SK-N-SH treated with all-trans-retinoic acid at 6 μM for 48 hours (cell line): ENCODE measurements around the gene TFEB.

ENCODE experiments used
- ATAC-seq: fragments of 200-7000 bp; cut with Tn5 transposase; 3 replicates; pipeline ENCODE4 v1.9.1; 2020; ENCODE audit warnings: mild to moderate bottlenecking, moderate library complexity
- ARNTL ChIP-seq: fragments of 450-650 bp; formaldehyde crosslinking; IDR thresholded peaks from 2 replicates; pipeline ENCODE4 v1.5.0; 2020; ENCODE audit warnings: low read depth, mild to moderate bottlenecking, moderate library complexity, borderline replicate concordance
- BACH2 ChIP-seq: fragments of 250-450 bp; sonication (Bioruptor Pico); IDR thresholded peaks from 2 replicates; pipeline ENCODE4 v1.9.0; 2021; ENCODE audit warnings: mild to moderate bottlenecking, borderline replicate concordance
- CSDC2 ChIP-seq: fragments of 250-450 bp; sonication (Bioruptor Pico); IDR thresholded peaks from 2 replicates; pipeline ENCODE4 v1.5.0; 2020; ENCODE audit warnings: mild to moderate bottlenecking, moderate library complexity
- ESRRG ChIP-seq: fragments of 250-450 bp; sonication (Bioruptor Pico); IDR thresholded peaks from 2 replicates; pipeline ENCODE4 v1.6.1; 2021; ENCODE audit warnings: mild to moderate bottlenecking
- ISL1 ChIP-seq: fragments of 250-450 bp; sonication (Bioruptor Pico); IDR thresholded peaks from 2 replicates; pipeline ENCODE4 v2.1.2; 2022; ENCODE audit warnings: mild to moderate bottlenecking, moderate library complexity
- OSR1 ChIP-seq: fragments of 250-450 bp; sonication (Bioruptor Pico); IDR thresholded peaks from 2 replicates; pipeline ENCODE4 v1.8.0; 2022; ENCODE audit warnings: moderate library complexity, mild to moderate bottlenecking, inconsistent platforms
- PPARA ChIP-seq: fragments of 250-450 bp; sonication (Bioruptor Pico); IDR thresholded peaks from 2 replicates; pipeline ENCODE4 v1.5.0; 2020; ENCODE audit warnings: mild to moderate bottlenecking, borderline replicate concordance
- SNAI2 ChIP-seq: fragments of 250-450 bp; sonication (Bioruptor Pico); IDR thresholded peaks from 2 replicates; pipeline ENCODE4 v1.5.0; 2020; ENCODE audit warnings: mild to moderate bottlenecking, moderate library complexity
- TCF4 ChIP-seq: fragments of 250-450 bp; sonication (Bioruptor Pico); IDR thresholded peaks from 2 replicates; pipeline ENCODE4 v1.8.0; 2021; ENCODE audit warnings: mild to moderate bottlenecking, moderate library complexity, borderline replicate concordance
- TOX ChIP-seq: fragments of 250-450 bp; sonication (Bioruptor Pico); IDR thresholded peaks from 2 replicates; pipeline ENCODE4 v1.8.0; 2021; ENCODE audit warnings: mild to moderate bottlenecking, moderate library complexity, borderline replicate concordance
- ZC3H10 ChIP-seq: fragments of 250-450 bp; sonication (Bioruptor Pico); IDR thresholded peaks from 2 replicates; pipeline ENCODE4 v1.5.1; 2021; ENCODE audit warnings: mild to moderate bottlenecking, moderate library complexity
- ZFP3 ChIP-seq: fragments of 250-450 bp; sonication (Bioruptor Pico); IDR thresholded peaks from 2 replicates; pipeline ENCODE4 v1.5.0; 2020; ENCODE audit warnings: mild to moderate bottlenecking, moderate library complexity
- ZFP30 ChIP-seq: fragments of 450-650 bp; formaldehyde crosslinking; IDR thresholded peaks from 2 replicates; pipeline ENCODE4 v1.5.0; 2022; ENCODE audit warnings: mild to moderate bottlenecking, moderate library complexity
- ZNF565 ChIP-seq: fragments of 450-650 bp; formaldehyde crosslinking; conservative IDR thresholded peaks from 2 replicates; pipeline ENCODE4 v1.5.0; 2020; ENCODE audit warnings: low read depth, mild to moderate bottlenecking, moderate library complexity
- ZNF70 ChIP-seq: fragments of 450-650 bp; formaldehyde crosslinking; IDR thresholded peaks from 2 replicates; pipeline ENCODE4 v1.5.0; 2020; ENCODE audit warnings: mild to moderate bottlenecking, moderate library complexity
- ZNF8 ChIP-seq: fragments of 450-650 bp; formaldehyde crosslinking; IDR thresholded peaks from 2 replicates; pipeline ENCODE4 v1.5.0; 2020; ENCODE audit warnings: mild to moderate bottlenecking, moderate library complexity
- TF ChIP-seq, protein P1 (sequence below): fragments of 250-450 bp; sonication (Bioruptor Pico); IDR thresholded peaks from 2 replicates; pipeline ENCODE4 v1.8.0; 2020; ENCODE audit warnings: mild to moderate bottlenecking, moderate library complexity, borderline replicate concordance
- TF ChIP-seq, protein P2 (sequence below): fragments of 250-450 bp; sonication (Bioruptor Pico); IDR thresholded peaks from 2 replicates; pipeline ENCODE4 v1.5.1; 2020; ENCODE audit warnings: low read depth, mild to moderate bottlenecking, moderate library complexity
- TF ChIP-seq, protein P3 (sequence below): fragments of 250-450 bp; sonication (Bioruptor Pico); IDR thresholded peaks from 2 replicates; pipeline ENCODE4 v1.8.0; 2021; ENCODE audit warnings: low read depth, mild to moderate bottlenecking, moderate library complexity, borderline replicate concordance
- TF ChIP-seq, protein P4 (sequence below): fragments of 250-450 bp; sonication (Bioruptor Pico); IDR thresholded peaks from 2 replicates; pipeline ENCODE4 v1.5.0; 2020; ENCODE audit warnings: mild to moderate bottlenecking, moderate library complexity

The TFEB gene

GRCh38 chr6:41756354-41756753 is 20.9 kb upstream of the TFEB start (continued):
- TF ChIP-seq, protein P1, sequence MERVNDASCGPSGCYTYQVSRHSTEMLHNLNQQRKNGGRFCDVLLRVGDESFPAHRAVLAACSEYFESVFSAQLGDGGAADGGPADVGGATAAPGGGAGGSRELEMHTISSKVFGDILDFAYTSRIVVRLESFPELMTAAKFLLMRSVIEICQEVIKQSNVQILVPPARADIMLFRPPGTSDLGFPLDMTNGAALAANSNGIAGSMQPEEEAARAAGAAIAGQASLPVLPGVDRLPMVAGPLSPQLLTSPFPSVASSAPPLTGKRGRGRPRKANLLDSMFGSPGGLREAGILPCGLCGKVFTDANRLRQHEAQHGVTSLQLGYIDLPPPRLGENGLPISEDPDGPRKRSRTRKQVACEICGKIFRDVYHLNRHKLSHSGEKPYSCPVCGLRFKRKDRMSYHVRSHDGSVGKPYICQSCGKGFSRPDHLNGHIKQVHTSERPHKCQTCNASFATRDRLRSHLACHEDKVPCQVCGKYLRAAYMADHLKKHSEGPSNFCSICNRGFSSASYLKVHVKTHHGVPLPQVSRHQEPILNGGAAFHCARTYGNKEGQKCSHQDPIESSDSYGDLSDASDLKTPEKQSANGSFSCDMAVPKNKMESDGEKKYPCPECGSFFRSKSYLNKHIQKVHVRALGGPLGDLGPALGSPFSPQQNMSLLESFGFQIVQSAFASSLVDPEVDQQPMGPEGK (CRISPR knock-in tag), result no peak
- TF ChIP-seq ESRRG (CRISPR knock-in tag) (no peak), ZNF8 (no peak), ZNF565 (no peak), TCF4 (CRISPR knock-in tag) (no peak), ZNF70 (no peak), OSR1 (no peak), ARNTL (CRISPR knock-in tag) (no peak), TOX (CRISPR knock-in tag) (no peak), PPARA (CRISPR knock-in tag) (no peak)
- TF ChIP-seq, protein P2, sequence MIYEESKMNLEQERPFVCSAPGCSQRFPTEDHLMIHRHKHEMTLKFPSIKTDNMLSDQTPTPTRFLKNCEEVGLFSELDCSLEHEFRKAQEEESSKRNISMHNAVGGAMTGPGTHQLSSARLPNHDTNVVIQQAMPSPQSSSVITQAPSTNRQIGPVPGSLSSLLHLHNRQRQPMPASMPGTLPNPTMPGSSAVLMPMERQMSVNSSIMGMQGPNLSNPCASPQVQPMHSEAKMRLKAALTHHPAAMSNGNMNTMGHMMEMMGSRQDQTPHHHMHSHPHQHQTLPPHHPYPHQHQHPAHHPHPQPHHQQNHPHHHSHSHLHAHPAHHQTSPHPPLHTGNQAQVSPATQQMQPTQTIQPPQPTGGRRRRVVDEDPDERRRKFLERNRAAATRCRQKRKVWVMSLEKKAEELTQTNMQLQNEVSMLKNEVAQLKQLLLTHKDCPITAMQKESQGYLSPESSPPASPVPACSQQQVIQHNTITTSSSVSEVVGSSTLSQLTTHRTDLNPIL (CRISPR knock-in tag), result no peak

GRCh38 chr6:41755895-41756294 is 20.5 kb upstream of the TFEB start:
- TF ChIP-seq, protein P2 (CRISPR knock-in tag), result no peak
- TF ChIP-seq, protein P3, sequence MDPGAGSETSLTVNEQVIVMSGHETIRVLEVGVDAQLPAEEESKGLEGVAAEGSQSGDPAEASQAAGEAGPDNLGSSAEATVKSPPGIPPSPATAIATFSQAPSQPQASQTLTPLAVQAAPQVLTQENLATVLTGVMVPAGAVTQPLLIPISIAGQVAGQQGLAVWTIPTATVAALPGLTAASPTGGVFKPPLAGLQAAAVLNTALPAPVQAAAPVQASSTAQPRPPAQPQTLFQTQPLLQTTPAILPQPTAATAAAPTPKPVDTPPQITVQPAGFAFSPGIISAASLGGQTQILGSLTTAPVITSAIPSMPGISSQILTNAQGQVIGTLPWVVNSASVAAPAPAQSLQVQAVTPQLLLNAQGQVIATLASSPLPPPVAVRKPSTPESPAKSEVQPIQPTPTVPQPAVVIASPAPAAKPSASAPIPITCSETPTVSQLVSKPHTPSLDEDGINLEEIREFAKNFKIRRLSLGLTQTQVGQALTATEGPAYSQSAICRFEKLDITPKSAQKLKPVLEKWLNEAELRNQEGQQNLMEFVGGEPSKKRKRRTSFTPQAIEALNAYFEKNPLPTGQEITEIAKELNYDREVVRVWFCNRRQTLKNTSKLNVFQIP, result no peak
- TF ChIP-seq SNAI2 (CRISPR knock-in tag) (no peak), ZNF70 (no peak), ZNF565 (no peak), ZNF8 (no peak), ISL1 (CRISPR knock-in tag) (no peak), ZFP30 (CRISPR knock-in tag) (no peak), TCF4 (CRISPR knock-in tag) (no peak), ZFP3 (no peak), OSR1 (no peak)
- TF ChIP-seq, protein P1 (CRISPR knock-in tag), result no peak
- TF ChIP-seq, all 23 proteins: peak for 0
- no peak for ATAC-seq

DNA sequence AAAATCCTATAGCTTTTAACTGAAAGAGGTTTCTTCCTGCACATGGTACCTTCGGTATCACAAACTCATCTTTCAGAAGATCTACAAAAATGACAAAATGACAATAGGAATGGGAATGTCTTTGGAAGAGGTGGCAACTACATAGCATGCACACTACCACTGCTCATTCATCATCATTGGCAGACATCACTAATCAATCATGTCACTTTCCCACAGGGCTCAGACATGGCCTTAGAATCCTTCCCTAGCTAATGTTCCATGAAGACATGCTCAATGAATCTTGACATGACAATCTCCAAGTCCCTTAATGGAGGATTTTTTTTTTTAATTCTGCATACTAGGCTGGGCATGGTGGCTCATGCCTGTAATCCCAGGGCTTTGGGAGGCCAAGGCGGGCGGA is 15.0 kb upstream of the TFEB start:
- no peak for TF ChIP-seq TCF4 (CRISPR knock-in tag)
- no peak for TF ChIP-seq ZNF70
- no peak for TF ChIP-seq ZC3H10 (CRISPR knock-in tag)
- TF ChIP-seq, protein P1 (CRISPR knock-in tag), result no peak
- no peak for TF ChIP-seq CSDC2 (CRISPR knock-in tag)
- no peak for TF ChIP-seq TOX (CRISPR knock-in tag)
- no peak for TF ChIP-seq ZNF8
- no peak for TF ChIP-seq ESRRG (CRISPR knock-in tag)
- TF ChIP-seq, protein P4, sequence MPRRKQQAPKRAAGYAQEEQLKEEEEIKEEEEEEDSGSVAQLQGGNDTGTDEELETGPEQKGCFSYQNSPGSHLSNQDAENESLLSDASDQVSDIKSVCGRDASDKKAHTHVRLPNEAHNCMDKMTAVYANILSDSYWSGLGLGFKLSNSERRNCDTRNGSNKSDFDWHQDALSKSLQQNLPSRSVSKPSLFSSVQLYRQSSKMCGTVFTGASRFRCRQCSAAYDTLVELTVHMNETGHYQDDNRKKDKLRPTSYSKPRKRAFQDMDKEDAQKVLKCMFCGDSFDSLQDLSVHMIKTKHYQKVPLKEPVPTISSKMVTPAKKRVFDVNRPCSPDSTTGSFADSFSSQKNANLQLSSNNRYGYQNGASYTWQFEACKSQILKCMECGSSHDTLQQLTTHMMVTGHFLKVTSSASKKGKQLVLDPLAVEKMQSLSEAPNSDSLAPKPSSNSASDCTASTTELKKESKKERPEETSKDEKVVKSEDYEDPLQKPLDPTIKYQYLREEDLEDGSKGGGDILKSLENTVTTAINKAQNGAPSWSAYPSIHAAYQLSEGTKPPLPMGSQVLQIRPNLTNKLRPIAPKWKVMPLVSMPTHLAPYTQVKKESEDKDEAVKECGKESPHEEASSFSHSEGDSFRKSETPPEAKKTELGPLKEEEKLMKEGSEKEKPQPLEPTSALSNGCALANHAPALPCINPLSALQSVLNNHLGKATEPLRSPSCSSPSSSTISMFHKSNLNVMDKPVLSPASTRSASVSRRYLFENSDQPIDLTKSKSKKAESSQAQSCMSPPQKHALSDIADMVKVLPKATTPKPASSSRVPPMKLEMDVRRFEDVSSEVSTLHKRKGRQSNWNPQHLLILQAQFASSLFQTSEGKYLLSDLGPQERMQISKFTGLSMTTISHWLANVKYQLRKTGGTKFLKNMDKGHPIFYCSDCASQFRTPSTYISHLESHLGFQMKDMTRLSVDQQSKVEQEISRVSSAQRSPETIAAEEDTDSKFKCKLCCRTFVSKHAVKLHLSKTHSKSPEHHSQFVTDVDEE (CRISPR knock-in tag), result no peak
- no peak for TF ChIP-seq ARNTL (CRISPR knock-in tag)
- no peak for TF ChIP-seq BACH2 (CRISPR knock-in tag)
- no peak for ATAC-seq
